WTC11 (cell line): ENCODE measurements around the gene RRP7A. TPM values are rescaled to one million over a fixed set of nuclear protein-coding genes. Genes with fewer than 3 reads are reported as not detected.
A peak's percentile ranks its signal among the peaks of the same experiment; 100 is the strongest.

Experiments
- ATAC-seq: fragments of 200-7000 bp; cut with Tn5 transposase; 2 replicates; pipeline ENCODE4 v1.10.0; 2021; ENCODE audit warnings: mild to moderate bottlenecking, moderate library complexity
- CTCF ChIA-PET: fragments of 300-600 bp; sonication (Branson Sonifier 250); formaldehyde crosslinking; loops from one replicate; lab custom pipeline; 2021; ENCODE audit warnings: antibody characterized with exemption; lab: Charles Lee
- POLR2A ChIA-PET: fragments of 350-600 bp; sonication (Branson Sonifier 250); formaldehyde crosslinking; loops from one replicate; lab custom pipeline; 2021; ENCODE audit warnings: antibody characterized with exemption; lab: Charles Lee
- DNase-seq: peaks from one replicate; pipeline ENCODE4 v3.0.0; 2021; ENCODE audit warnings: low spot score
- H3K27ac Mint-ChIP-seq: 2 replicates; pipeline ENCODE4 v1.8.0; 2021; ENCODE audit warnings: mixed read lengths
- H3K27me3 Mint-ChIP-seq: 2 replicates; pipeline ENCODE4 v1.8.0; 2021; ENCODE audit warnings: low read depth, mild to moderate bottlenecking, moderate library complexity, mixed read lengths
- H3K36me3 Mint-ChIP-seq: 2 replicates; pipeline ENCODE4 v1.8.0; 2021; ENCODE audit warnings: mixed read lengths
- H3K4me1 Mint-ChIP-seq: 2 replicates; pipeline ENCODE4 v1.8.0; 2022; ENCODE audit warnings: mixed read lengths
- H3K4me3 Mint-ChIP-seq: 2 replicates; pipeline ENCODE4 v1.8.0; 2021; ENCODE audit warnings: mild to moderate bottlenecking, moderate library complexity, mixed read lengths
- H3K9me3 Mint-ChIP-seq: 2 replicates; pipeline ENCODE4 v1.8.0; 2021; ENCODE audit warnings: mixed read lengths
- ATF1 ChIP-seq: sonication (generic); formaldehyde crosslinking; IDR thresholded peaks from 2 replicates; pipeline ENCODE4 v1.8.1; 2023; ENCODE audit warnings: mild to moderate bottlenecking, moderate library complexity, missing genetic modification reagents
- CREM ChIP-seq: sonication (generic); formaldehyde crosslinking; IDR thresholded peaks from 2 replicates; pipeline ENCODE4 v1.8.1; 2022; ENCODE audit warnings: mild to moderate bottlenecking, missing genetic modification reagents, moderate library complexity
- JUN ChIP-seq: sonication (generic); formaldehyde crosslinking; IDR thresholded peaks from 2 replicates; pipeline ENCODE4 v1.8.0; 2023; ENCODE audit warnings: mild to moderate bottlenecking, missing genetic modification reagents
- MLX ChIP-seq: sonication (generic); formaldehyde crosslinking; IDR thresholded peaks from 2 replicates; pipeline ENCODE4 v1.8.1; 2023; ENCODE audit warnings: mild to moderate bottlenecking, missing genetic modification reagents, moderate library complexity
- PRDM15 ChIP-seq: sonication (generic); formaldehyde crosslinking; IDR thresholded peaks from 2 replicates; pipeline ENCODE4 v1.8.0; 2022; ENCODE audit warnings: missing genetic modification reagents
- RELA ChIP-seq: sonication (generic); formaldehyde crosslinking; IDR thresholded peaks from 2 replicates; pipeline ENCODE4 v1.8.1; 2022; ENCODE audit warnings: missing genetic modification reagents, mild to moderate bottlenecking, borderline replicate concordance
- SOX15 ChIP-seq: fragments of 250-450 bp; sonication (Bioruptor Pico); IDR thresholded peaks from 2 replicates; pipeline ENCODE4 v1.9.0; 2021; ENCODE audit warnings: mild to moderate bottlenecking
- STAT6 ChIP-seq: sonication (generic); formaldehyde crosslinking; conservative IDR thresholded peaks from 2 replicates; pipeline ENCODE4 v1.8.1; 2023; ENCODE audit warnings: mild to moderate bottlenecking, low read depth, missing genetic modification reagents, moderate library complexity
- TCF7 ChIP-seq: sonication (generic); formaldehyde crosslinking; IDR thresholded peaks from 2 replicates; pipeline ENCODE4 v1.8.0; 2022; ENCODE audit warnings: mild to moderate bottlenecking, low read depth, missing genetic modification reagents, moderate library complexity
- ZMAT4 ChIP-seq: fragments of 250-450 bp; sonication (Bioruptor Pico); IDR thresholded peaks from 2 replicates; pipeline ENCODE4 v1.9.0; 2021; ENCODE audit warnings: mild to moderate bottlenecking
- ZNF425 ChIP-seq: fragments of 250-450 bp; sonication (Bioruptor Pico); conservative IDR thresholded peaks from 2 replicates; pipeline ENCODE4 v1.9.0; 2021; ENCODE audit warnings: mild to moderate bottlenecking
- total RNA-seq: library from RNA; stranded (reverse); gene quantifications from 3 replicates; pipeline ENCODE4 v1.2.3, GENCODE V29; 2021
- TF ChIP-seq, protein P1 (sequence below): sonication (generic); formaldehyde crosslinking; conservative IDR thresholded peaks from 2 replicates; pipeline ENCODE4 v1.8.1; 2022; ENCODE audit warnings: mild to moderate bottlenecking, missing genetic modification reagents
- TF ChIP-seq, protein P2 (sequence below): fragments of 250-450 bp; sonication (Bioruptor Pico); IDR thresholded peaks from 2 replicates; pipeline ENCODE4 v1.9.0; 2021; ENCODE audit warnings: mild to moderate bottlenecking
- TF ChIP-seq, protein P3 (sequence below): sonication (generic); formaldehyde crosslinking; IDR thresholded peaks from 2 replicates; pipeline ENCODE4 v1.8.0; 2022; ENCODE audit warnings: mild to moderate bottlenecking, missing genetic modification reagents
- TF ChIP-seq, protein P4 (sequence below): sonication (generic); formaldehyde crosslinking; IDR thresholded peaks from 2 replicates; pipeline ENCODE4 v1.8.1; 2023; ENCODE audit warnings: mild to moderate bottlenecking, moderate library complexity, missing genetic modification reagents
- TF ChIP-seq, protein P5 (sequence below): fragments of 250-450 bp; sonication (Bioruptor Pico); IDR thresholded peaks from 2 replicates; pipeline ENCODE4 v1.9.0; 2021; ENCODE audit warnings: moderate library complexity, mild to moderate bottlenecking, inconsistent platforms, borderline replicate concordance

RRP7A gene
- total RNA-seq, 1 experiment from 2014 or later: 95.0 TPM

DNA sequence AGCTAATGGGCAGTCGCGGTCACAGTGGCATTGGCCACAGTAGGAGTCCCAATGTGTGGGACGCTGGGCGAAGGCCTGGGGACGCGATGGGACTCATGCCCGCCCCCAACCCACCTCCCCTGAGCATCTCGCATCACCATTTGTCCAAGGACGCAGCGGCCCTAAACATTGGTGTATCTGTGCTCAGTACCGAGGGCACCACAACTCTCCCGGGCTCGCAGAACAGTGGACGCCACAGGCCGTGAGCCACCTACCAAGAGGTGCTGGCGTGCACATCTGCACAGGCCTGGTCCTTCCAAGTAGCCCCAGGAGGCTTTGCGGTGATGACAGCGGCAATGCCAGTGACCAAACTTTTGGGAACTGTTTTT is 27.3 kb downstream of the RRP7A start (continued):
- no peak for TF ChIP-seq CREM (CRISPR knock-in tag)

GRCh38 chr22:42490243-42490832 is 29.3 kb downstream of the RRP7A start:
- ChIA-PET POLR2A (interaction anchor here (0.5 kb wide), 1 partner anchor 290 kb away, joined by 6 read pairs; no protein-coding TSS in a partner anchor), CTCF (interaction anchor here (0.6 to 2.1 kb wide), 3 partner anchors 8 to 46 kb away, joined by 3 to 11 read pairs (median 9); no protein-coding TSS in a partner anchor)
- Mint-ChIP-seq H3K4me3 (no peak overlapping the region), H3K27ac (0 out of 2 replicates have a peak overlapping the region, but pooled peaks have one; percentile 27), H3K36me3 (no peaks in the 10 kb centered on the region), H3K4me1 (peaks cover 23% of the 10 kb centered on the region), H3K9me3 (0 out of 2 replicates have a peak, but pooled peaks cover 3% of the 10 kb centered on the region), H3K27me3 (no peaks in the 10 kb centered on the region)
- DNase-seq: no peak
- ATAC-seq: peak; percentile 24; the same call in 1 of the 2 replicates
- TF ChIP-seq ZMAT4 (CRISPR knock-in tag): no peak
- TF ChIP-seq, protein P1, sequence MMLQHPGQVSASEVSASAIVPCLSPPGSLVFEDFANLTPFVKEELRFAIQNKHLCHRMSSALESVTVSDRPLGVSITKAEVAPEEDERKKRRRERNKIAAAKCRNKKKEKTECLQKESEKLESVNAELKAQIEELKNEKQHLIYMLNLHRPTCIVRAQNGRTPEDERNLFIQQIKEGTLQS: no peak
- TF ChIP-seq, protein P2, sequence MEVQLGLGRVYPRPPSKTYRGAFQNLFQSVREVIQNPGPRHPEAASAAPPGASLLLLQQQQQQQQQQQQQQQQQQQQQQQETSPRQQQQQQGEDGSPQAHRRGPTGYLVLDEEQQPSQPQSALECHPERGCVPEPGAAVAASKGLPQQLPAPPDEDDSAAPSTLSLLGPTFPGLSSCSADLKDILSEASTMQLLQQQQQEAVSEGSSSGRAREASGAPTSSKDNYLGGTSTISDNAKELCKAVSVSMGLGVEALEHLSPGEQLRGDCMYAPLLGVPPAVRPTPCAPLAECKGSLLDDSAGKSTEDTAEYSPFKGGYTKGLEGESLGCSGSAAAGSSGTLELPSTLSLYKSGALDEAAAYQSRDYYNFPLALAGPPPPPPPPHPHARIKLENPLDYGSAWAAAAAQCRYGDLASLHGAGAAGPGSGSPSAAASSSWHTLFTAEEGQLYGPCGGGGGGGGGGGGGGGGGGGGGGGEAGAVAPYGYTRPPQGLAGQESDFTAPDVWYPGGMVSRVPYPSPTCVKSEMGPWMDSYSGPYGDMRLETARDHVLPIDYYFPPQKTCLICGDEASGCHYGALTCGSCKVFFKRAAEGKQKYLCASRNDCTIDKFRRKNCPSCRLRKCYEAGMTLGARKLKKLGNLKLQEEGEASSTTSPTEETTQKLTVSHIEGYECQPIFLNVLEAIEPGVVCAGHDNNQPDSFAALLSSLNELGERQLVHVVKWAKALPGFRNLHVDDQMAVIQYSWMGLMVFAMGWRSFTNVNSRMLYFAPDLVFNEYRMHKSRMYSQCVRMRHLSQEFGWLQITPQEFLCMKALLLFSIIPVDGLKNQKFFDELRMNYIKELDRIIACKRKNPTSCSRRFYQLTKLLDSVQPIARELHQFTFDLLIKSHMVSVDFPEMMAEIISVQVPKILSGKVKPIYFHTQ (CRISPR knock-in tag): no peak
- no peak for TF ChIP-seq STAT6 (CRISPR knock-in tag)
- no peak for TF ChIP-seq SOX15 (CRISPR knock-in tag)
- no peak for TF ChIP-seq ATF1 (CRISPR knock-in tag)
- TF ChIP-seq, protein P3, sequence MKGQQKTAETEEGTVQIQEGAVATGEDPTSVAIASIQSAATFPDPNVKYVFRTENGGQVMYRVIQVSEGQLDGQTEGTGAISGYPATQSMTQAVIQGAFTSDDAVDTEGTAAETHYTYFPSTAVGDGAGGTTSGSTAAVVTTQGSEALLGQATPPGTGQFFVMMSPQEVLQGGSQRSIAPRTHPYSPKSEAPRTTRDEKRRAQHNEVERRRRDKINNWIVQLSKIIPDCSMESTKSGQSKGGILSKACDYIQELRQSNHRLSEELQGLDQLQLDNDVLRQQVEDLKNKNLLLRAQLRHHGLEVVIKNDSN (CRISPR knock-in tag): no peak
- TF ChIP-seq MLX (CRISPR knock-in tag): no peak
- TF ChIP-seq, protein P4, sequence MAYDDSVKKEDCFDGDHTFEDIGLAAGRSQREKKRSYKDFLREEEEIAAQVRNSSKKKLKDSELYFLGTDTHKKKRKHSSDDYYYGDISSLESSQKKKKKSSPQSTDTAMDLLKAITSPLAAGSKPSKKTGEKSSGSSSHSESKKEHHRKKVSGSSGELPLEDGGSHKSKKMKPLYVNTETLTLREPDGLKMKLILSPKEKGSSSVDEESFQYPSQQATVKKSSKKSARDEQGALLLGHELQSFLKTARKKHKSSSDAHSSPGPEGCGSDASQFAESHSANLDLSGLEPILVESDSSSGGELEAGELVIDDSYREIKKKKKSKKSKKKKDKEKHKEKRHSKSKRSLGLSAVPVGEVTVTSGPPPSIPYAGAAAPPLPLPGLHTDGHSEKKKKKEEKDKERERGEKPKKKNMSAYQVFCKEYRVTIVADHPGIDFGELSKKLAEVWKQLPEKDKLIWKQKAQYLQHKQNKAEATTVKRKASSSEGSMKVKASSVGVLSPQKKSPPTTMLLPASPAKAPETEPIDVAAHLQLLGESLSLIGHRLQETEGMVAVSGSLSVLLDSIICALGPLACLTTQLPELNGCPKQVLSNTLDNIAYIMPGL (CRISPR knock-in tag): no peak
- TF ChIP-seq JUN (CRISPR knock-in tag): no peak
- no peak for TF ChIP-seq RELA (CRISPR knock-in tag)
- TF ChIP-seq TCF7 (CRISPR knock-in tag): no peak
- no peak for TF ChIP-seq PRDM15
- no peak for TF ChIP-seq ZNF425
- TF ChIP-seq, protein P5, sequence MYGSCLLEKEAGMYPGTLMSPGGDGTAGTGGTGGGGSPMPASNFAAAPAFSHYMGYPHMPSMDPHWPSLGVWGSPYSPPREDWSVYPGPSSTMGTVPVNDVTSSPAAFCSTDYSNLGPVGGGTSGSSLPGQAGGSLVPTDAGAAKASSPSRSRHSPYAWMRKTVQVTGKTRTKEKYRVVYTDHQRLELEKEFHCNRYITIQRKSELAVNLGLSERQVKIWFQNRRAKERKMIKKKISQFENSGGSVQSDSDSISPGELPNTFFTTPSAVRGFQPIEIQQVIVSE (CRISPR knock-in tag): no peak
